Spleen (tissue), 7 donors: ENCODE data around the gene DTNB.

Experiments
- CTCF ChIP-seq, 11 experiments: fragments of 200-600 bp in 7 of 11; fragments of 450-650 bp in 4 of 11; sonication (generic) in 4 of 11; IDR thresholded peaks in 8 of 11; conservative IDR thresholded peaks in 3 of 11; 1 replicate in 7 of 11; 2 replicates in 4 of 11; pipeline versions ENCODE4 v1.4.0 to v1.8.0; 2016 to 2021; ENCODE audit warnings: antibody characterized with exemption in 11 of 11, inconsistent platforms in 4 of 11, mild to moderate bottlenecking in 1 of 11
- POLR2A ChIP-seq, 3 donors: fragments of 450-650 bp; IDR thresholded peaks; one replicate each; pipeline ENCODE4 v1.5.1; 2017; ENCODE audit warnings: antibody characterized with exemption in 3 of 3, mild to moderate bottlenecking in 1 of 3
- POLR2AphosphoS5 ChIP-seq, 3 donors: sonication (generic); formaldehyde crosslinking; IDR thresholded peaks; one replicate each; pipeline ENCODE4 v1.5.1; 2017; ENCODE audit warnings: antibody characterized with exemption in 3 of 3
- donor health status: DM: no; HTN: no; CAD: no; lungs with moderate emphysema.
- donor health status: DM: no; HTN: no; CAD: no.
- donor health status: DM: no; HTN: no; CAD: no.

GRCh38 chr2:25347846-25348245 is 325.5 kb downstream of the DTNB start:
- TF ChIP-seq POLR2AphosphoS5 (IDR thresholded peaks at IDR 0.05) (no peak), CTCF (IDR thresholded peaks at IDR 0.05 in 8 of 11, conservative IDR thresholded peaks at IDR 0.05 in 3 of 11) (no peak), POLR2A (IDR thresholded peaks at IDR 0.05) (no peak)
